Loucy (cell line): Measurements from ENCODE around the gene CNTN1.

Experiments used
- H2AFZ ChIP-seq: fragments of 200-600 bp; sonication (generic); 2 replicates; pipeline ENCODE4 v1.6.0; 2016; ENCODE audit warnings: antibody characterized with exemption, mild to moderate bottlenecking, low read length, moderate library complexity
- H3F3A ChIP-seq: fragments of 200-600 bp; 2 replicates; pipeline ENCODE4 v1.6.0; 2016; ENCODE audit warnings: antibody characterized with exemption, low read depth, mild to moderate bottlenecking
- H3K27me3 ChIP-seq: fragments of 200-600 bp; sonication (generic); 2 replicates; pipeline ENCODE4 v1.6.1; 2014; ENCODE audit warnings: low read length, mild to moderate bottlenecking; ENCODE audit not compliant: insufficient read depth, poor library complexity, severe bottlenecking
- H3K36me3 ChIP-seq: fragments of 200-600 bp; sonication (generic); 2 replicates; pipeline ENCODE4 v1.6.1; 2016; ENCODE audit warnings: low read length; ENCODE audit not compliant: insufficient read depth
- H3K4me1 ChIP-seq: fragments of 200-600 bp; sonication (generic); 2 replicates; pipeline ENCODE4 v1.5.1; 2014; ENCODE audit warnings: low read length, mild to moderate bottlenecking; ENCODE audit not compliant: insufficient read depth, poor library complexity, severe bottlenecking
- H3K4me2 ChIP-seq: fragments of 200-600 bp; sonication (generic); 2 replicates; pipeline ENCODE4 v1.6.0; 2014; ENCODE audit warnings: antibody characterized with exemption, low read length, low read depth, mild to moderate bottlenecking; ENCODE audit not compliant: poor library complexity, severe bottlenecking
- H3K4me3 ChIP-seq: fragments of 200-600 bp; sonication (generic); 2 replicates; pipeline ENCODE4 v1.5.1; 2014; ENCODE audit warnings: low read length, mild to moderate bottlenecking, mixed read lengths; ENCODE audit not compliant: poor library complexity, severe bottlenecking
- H3K79me2 ChIP-seq: fragments of 200-600 bp; sonication (generic); 2 replicates; pipeline ENCODE4 v1.6.1; 2014; ENCODE audit warnings: low read length; ENCODE audit not compliant: insufficient read depth
- H3K9ac ChIP-seq: fragments of 200-600 bp; sonication (generic); 2 replicates; pipeline ENCODE4 v1.6.0; 2014; ENCODE audit warnings: mild to moderate bottlenecking, low read depth, low read length, moderate library complexity; ENCODE audit not compliant: poor library complexity, severe bottlenecking
- H3K9me2 ChIP-seq: fragments of 200-600 bp; sonication (generic); replicated peaks from 2 replicates; pipeline ENCODE4 v1.6.1; 2016; ENCODE audit warnings: low read depth, low read length, mixed read lengths
- H3K9me3 ChIP-seq: fragments of 200-600 bp; sonication (generic); 2 replicates; pipeline ENCODE4 v1.6.1; 2014; ENCODE audit warnings: mild to moderate bottlenecking, antibody characterized with exemption, low read length, low read depth; ENCODE audit not compliant: insufficient read depth
- H4K20me1 ChIP-seq: fragments of 200-600 bp; sonication (generic); 2 replicates; pipeline ENCODE4 v1.6.0; 2014; ENCODE audit warnings: antibody characterized with exemption, low read length, mild to moderate bottlenecking; ENCODE audit not compliant: insufficient read depth, poor library complexity, severe bottlenecking
- EZH2phosphoT487 ChIP-seq: fragments of 200-600 bp; IDR thresholded peaks from 2 replicates; pipeline ENCODE4 v1.6.1; 2018; ENCODE audit warnings: antibody characterized with exemption, mild to moderate bottlenecking, moderate library complexity, borderline replicate concordance
- TF ChIP-seq, protein P1 (sequence below): fragments of 200-600 bp; sonication (generic); conservative IDR thresholded peaks from 2 replicates; pipeline ENCODE4 v1.5.1; 2014; ENCODE audit warnings: mild to moderate bottlenecking, antibody characterized with exemption, low read length

CNTN1 gene

DNA sequence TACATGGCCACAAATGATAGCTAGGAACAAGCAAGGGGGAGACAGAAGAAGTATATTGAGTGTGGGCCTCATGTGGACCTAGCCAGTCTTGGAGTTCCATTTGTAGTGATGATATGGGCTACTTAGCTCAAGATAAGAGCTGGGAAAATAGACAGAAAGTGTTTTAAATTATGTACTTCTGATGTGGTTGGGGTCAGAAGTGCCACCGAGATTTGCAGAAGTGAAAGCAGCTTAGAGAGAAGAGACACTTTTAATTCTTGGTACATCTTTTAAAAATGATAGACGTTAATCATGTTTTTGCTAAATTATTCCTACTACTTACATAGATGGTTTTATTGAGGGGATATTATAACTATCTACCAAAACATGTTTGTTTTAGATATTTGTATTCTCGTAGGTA is 297.5 kb downstream of the CNTN1 start:
- no peaks in the 10 kb centered on the region for H3K4me1 ChIP-seq
- no peak overlapping the region for H3K4me2 ChIP-seq
- no peaks in the 10 kb centered on the region for H4K20me1 ChIP-seq
- no peak overlapping the region for H2AFZ ChIP-seq
- H3K79me2 ChIP-seq = no peaks in the 10 kb centered on the region
- H3K9me2 ChIP-seq = no peaks in the 10 kb centered on the region
- no peak overlapping the region for H3K9ac ChIP-seq
- H3F3A ChIP-seq = no peaks in the 10 kb centered on the region
- H3K9me3 ChIP-seq = no peaks in the 10 kb centered on the region
- no peak overlapping the region for H3K4me3 ChIP-seq
- H3K36me3 ChIP-seq = no peaks in the 10 kb centered on the region
- no peak for TF ChIP-seq EZH2phosphoT487
- no peaks in the 10 kb centered on the region for H3K27me3 ChIP-seq

DNA sequence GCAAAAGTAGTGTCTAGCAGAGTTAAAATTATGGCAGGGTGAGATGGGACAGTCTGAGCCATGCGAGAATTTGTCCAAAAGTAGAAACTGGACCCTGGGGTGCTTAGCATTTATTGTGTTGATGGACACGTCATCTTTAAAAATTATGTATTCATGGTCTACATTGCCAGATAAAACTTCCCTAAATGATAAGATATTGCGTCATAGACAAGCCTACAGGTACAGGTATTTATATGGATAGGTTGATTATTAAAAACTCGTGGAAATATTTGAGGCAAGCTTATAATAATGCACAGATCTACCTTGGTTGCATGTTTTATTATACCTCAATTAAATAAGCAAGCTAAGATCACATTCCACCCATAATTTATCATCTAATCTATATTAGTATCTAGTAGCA is 299.9 kb downstream of the CNTN1 start:
- no peaks in the 10 kb centered on the region for H3F3A ChIP-seq
- no peaks in the 10 kb centered on the region for H3K4me1 ChIP-seq
- TF ChIP-seq, protein P1, sequence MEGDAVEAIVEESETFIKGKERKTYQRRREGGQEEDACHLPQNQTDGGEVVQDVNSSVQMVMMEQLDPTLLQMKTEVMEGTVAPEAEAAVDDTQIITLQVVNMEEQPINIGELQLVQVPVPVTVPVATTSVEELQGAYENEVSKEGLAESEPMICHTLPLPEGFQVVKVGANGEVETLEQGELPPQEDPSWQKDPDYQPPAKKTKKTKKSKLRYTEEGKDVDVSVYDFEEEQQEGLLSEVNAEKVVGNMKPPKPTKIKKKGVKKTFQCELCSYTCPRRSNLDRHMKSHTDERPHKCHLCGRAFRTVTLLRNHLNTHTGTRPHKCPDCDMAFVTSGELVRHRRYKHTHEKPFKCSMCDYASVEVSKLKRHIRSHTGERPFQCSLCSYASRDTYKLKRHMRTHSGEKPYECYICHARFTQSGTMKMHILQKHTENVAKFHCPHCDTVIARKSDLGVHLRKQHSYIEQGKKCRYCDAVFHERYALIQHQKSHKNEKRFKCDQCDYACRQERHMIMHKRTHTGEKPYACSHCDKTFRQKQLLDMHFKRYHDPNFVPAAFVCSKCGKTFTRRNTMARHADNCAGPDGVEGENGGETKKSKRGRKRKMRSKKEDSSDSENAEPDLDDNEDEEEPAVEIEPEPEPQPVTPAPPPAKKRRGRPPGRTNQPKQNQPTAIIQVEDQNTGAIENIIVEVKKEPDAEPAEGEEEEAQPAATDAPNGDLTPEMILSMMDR = no peak
- TF ChIP-seq EZH2phosphoT487 = no peak
- H3K36me3 ChIP-seq = no peaks in the 10 kb centered on the region
- H2AFZ ChIP-seq = no peak overlapping the region
- H3K9me2 ChIP-seq = no peaks in the 10 kb centered on the region
- H3K27me3 ChIP-seq = no peaks in the 10 kb centered on the region
- no peaks in the 10 kb centered on the region for H3K79me2 ChIP-seq
- H3K9ac ChIP-seq = no peak overlapping the region
- no peaks in the 10 kb centered on the region for H3K9me3 ChIP-seq
- no peak overlapping the region for H3K4me2 ChIP-seq
- H4K20me1 ChIP-seq = no peaks in the 10 kb centered on the region
- H3K4me3 ChIP-seq = no peak overlapping the region

DNA sequence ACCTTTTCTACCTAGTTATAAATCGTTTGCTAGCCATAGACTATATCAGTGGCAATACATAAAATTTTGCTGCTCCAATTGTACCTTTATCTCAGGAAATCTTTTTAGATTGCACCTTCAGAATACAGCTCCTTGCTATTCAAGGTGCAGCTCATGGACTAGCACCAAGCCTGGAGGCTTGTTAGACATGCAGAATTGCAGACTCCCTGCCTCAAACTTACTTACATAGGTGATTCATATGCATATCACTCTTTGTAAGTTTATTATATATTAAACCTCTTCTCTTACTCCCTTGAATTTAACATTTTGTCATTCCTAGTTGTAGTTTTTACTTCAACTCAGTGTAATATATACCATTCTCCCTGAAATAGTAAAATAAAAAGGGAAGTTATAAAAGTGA is 300.4 kb downstream of the CNTN1 start:
- Histone ChIP-seq H2AFZ (no peak overlapping the region), H3K9me2 (no peaks in the 10 kb centered on the region), H3K36me3 (no peaks in the 10 kb centered on the region), H3K4me2 (no peak overlapping the region), H4K20me1 (no peaks in the 10 kb centered on the region), H3K4me1 (no peaks in the 10 kb centered on the region), H3K27me3 (no peaks in the 10 kb centered on the region), H3K9me3 (no peaks in the 10 kb centered on the region), H3K9ac (no peak overlapping the region), H3K4me3 (no peak overlapping the region), H3K79me2 (no peaks in the 10 kb centered on the region), H3F3A (no peaks in the 10 kb centered on the region)
- TF ChIP-seq, protein P1 = no peak
- no peak for TF ChIP-seq EZH2phosphoT487

DNA sequence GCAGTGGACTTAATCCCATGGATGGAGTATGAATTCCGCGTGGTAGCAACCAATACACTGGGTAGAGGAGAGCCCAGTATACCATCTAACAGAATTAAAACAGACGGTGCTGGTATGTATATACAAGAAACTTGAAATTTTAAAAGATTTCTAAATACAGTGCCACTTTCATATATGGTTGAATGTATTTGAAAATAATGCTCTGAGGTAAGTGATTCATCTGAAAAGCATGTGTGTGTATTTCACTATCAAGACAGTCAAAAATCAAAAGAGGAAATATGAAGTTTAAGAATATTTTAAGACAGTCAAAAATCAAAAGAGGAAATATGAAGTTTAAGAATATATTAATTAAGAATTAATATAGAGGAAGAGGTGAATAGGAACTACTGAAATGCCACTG is 300.9 kb downstream of the CNTN1 start:
- no peak overlapping the region for H3K4me3 ChIP-seq
- no peaks in the 10 kb centered on the region for H3K36me3 ChIP-seq
- H3K4me2 ChIP-seq = no peak overlapping the region
- H4K20me1 ChIP-seq = no peaks in the 10 kb centered on the region
- no peaks in the 10 kb centered on the region for H3K27me3 ChIP-seq
- H3K9me2 ChIP-seq = no peaks in the 10 kb centered on the region
- no peaks in the 10 kb centered on the region for H3K79me2 ChIP-seq
- H3F3A ChIP-seq = no peaks in the 10 kb centered on the region
- H3K9ac ChIP-seq = no peak overlapping the region
- no peak for TF ChIP-seq EZH2phosphoT487
- TF ChIP-seq, protein P1 = no peak
- H2AFZ ChIP-seq = no peak overlapping the region
- H3K9me3 ChIP-seq = no peaks in the 10 kb centered on the region
- no peaks in the 10 kb centered on the region for H3K4me1 ChIP-seq
